HFFc6 (cell line): Measurements from ENCODE around the gene PHF21B. TPM values are rescaled to one million over a fixed set of nuclear protein-coding genes. Genes with fewer than 3 reads are reported as not detected.

Source experiments
- DNase-seq: peaks from one replicate; pipeline ENCODE4 v3.0.0-alpha.2; 2018
- H3K27ac Mint-ChIP-seq: 2 replicates; pipeline ENCODE4 v1.8.0; 2020; ENCODE audit warnings: mild to moderate bottlenecking, mixed read lengths
- H3K27me3 Mint-ChIP-seq: 2 replicates; pipeline ENCODE4 v1.8.0; 2021; ENCODE audit warnings: mild to moderate bottlenecking, moderate library complexity, mixed read lengths; ENCODE audit not compliant: insufficient read depth
- H3K36me3 Mint-ChIP-seq: 2 replicates; pipeline ENCODE4 v1.8.0; 2021; ENCODE audit warnings: low read depth, mixed read lengths
- H3K4me1 Mint-ChIP-seq: 2 replicates; pipeline ENCODE4 v1.8.0; 2020; ENCODE audit warnings: low read depth, mixed read lengths
- H3K4me3 Mint-ChIP-seq: 2 replicates; pipeline ENCODE4 v1.8.0; 2020; ENCODE audit warnings: mild to moderate bottlenecking, moderate library complexity, mixed read lengths
- H3K9me3 Mint-ChIP-seq: 2 replicates; pipeline ENCODE4 v1.8.0; 2020; ENCODE audit warnings: mild to moderate bottlenecking, mixed read lengths
- CTCF ChIP-seq: fragments of 200-600 bp; sonication (generic); IDR thresholded peaks from 2 replicates; pipeline ENCODE4 v1.5.0; 2021; ENCODE audit warnings: antibody characterized with exemption, mild to moderate bottlenecking
- total RNA-seq, 6 experiments: library from RNA; stranded (reverse); fragmentation: NEBNext Ultra II Directional; extraction: Animal tissue kit (Norgen Biotek cat#: 25700); gene quantifications; 2 replicates in 1 of 6; 3 replicates in 5 of 6; pipeline ENCODE4 v1.2.3, GENCODE V29; 2021

PHF21B gene
- total RNA-seq, 6 experiments from 2014 or later = not detected

GRCh38 chr22:44995715-44996114 is 14.1 kb downstream of the PHF21B start:
- no peak overlapping the region for H3K4me3 Mint-ChIP-seq
- no peaks in the 10 kb centered on the region for H3K36me3 Mint-ChIP-seq
- no peaks in the 10 kb centered on the region for H3K9me3 Mint-ChIP-seq
- TF ChIP-seq CTCF = no peak
- no peak for DNase-seq
- no peaks in the 10 kb centered on the region for H3K4me1 Mint-ChIP-seq
- no peak overlapping the region for H3K27ac Mint-ChIP-seq
- H3K27me3 Mint-ChIP-seq = peaks cover 51% of the 10 kb centered on the region

- DNase-seq = no peak
- no peaks in the 10 kb centered on the region for H3K9me3 Mint-ChIP-seq
- no peaks in the 10 kb centered on the region for H3K4me1 Mint-ChIP-seq
- no peak for TF ChIP-seq CTCF
- no peak overlapping the region for H3K4me3 Mint-ChIP-seq
- H3K27me3 Mint-ChIP-seq = peaks cover 51% of the 10 kb centered on the region
- H3K36me3 Mint-ChIP-seq = no peaks in the 10 kb centered on the region
- no peak overlapping the region for H3K27ac Mint-ChIP-seq
These were observed 14.7 kb downstream of the PHF21B start for GRCh38 chr22:44995105-44995514.

GRCh38 chr22:44994399-44995104 is 15.3 kb downstream of the PHF21B start:
- no peak for DNase-seq
- TF ChIP-seq CTCF = no peak
- no peaks in the 10 kb centered on the region for H3K4me1 Mint-ChIP-seq
- H3K27ac Mint-ChIP-seq = no peak overlapping the region
- H3K9me3 Mint-ChIP-seq = no peaks in the 10 kb centered on the region
- no peak overlapping the region for H3K4me3 Mint-ChIP-seq
- H3K36me3 Mint-ChIP-seq = no peaks in the 10 kb centered on the region
- peaks cover 53% of the 10 kb centered on the region for H3K27me3 Mint-ChIP-seq

GRCh38 chr22:44992166-44992565 is 17.6 kb downstream of the PHF21B start:
- no peak overlapping the region for H3K27ac Mint-ChIP-seq

GRCh38 chr22:44991218-44991617 is 18.6 kb downstream of the PHF21B start:
- Mint-ChIP-seq H3K36me3 (no peaks in the 10 kb centered on the region), H3K9me3 (no peaks in the 10 kb centered on the region), H3K4me1 (no peaks in the 10 kb centered on the region), H3K27ac (no peak overlapping the region), H3K27me3 (peaks cover 47% of the 10 kb centered on the region), H3K4me3 (no peak overlapping the region)
- DNase-seq = no peak
- TF ChIP-seq CTCF = no peak

More at GRCh38 chr22:44992166-44992565, 17.6 kb downstream of the PHF21B start:
- no peaks in the 10 kb centered on the region for H3K9me3 Mint-ChIP-seq
- H3K4me1 Mint-ChIP-seq = no peaks in the 10 kb centered on the region
- no peak for TF ChIP-seq CTCF
- H3K27me3 Mint-ChIP-seq = peaks cover 53% of the 10 kb centered on the region
- DNase-seq = no peak
- H3K4me3 Mint-ChIP-seq = no peak overlapping the region
- H3K36me3 Mint-ChIP-seq = no peaks in the 10 kb centered on the region
